Fibroblast of mammary gland (primary cell): ENCODE measurements around the gene ZFR.

Experiments used
- DNase-seq: peaks from one replicate; pipeline ENCODE4 v3.0.0-alpha.2; 2010; ENCODE audit warnings: low read depth
- H3K4me3 ChIP-seq: 2 replicates; pipeline ENCODE4 v1.5.1; 2011; ENCODE audit warnings: low read depth, mild to moderate bottlenecking, low read length, moderate library complexity; ENCODE audit not compliant: control insufficient read depth
- CTCF ChIP-seq: conservative IDR thresholded peaks from 2 replicates; pipeline ENCODE4 v1.5.1; 2011; ENCODE audit warnings: low read depth, low read length, inconsistent platforms; ENCODE audit not compliant: control insufficient read depth, insufficient read depth

ZFR gene

GRCh38 chr5:32304622-32305021 is 139.9 kb downstream of the ZFR start:
- DNase-seq, result no peak
- H3K4me3 ChIP-seq, result no peak overlapping the region

More at GRCh38 chr5:32304622-32305021, 139.9 kb downstream of the ZFR start:
- TF ChIP-seq CTCF, result no peak
